AG20443 (cell line): Measurements from ENCODE around the gene PAQR8.

Experiments
- DNase-seq: peaks from one replicate; pipeline ENCODE4 v3.0.0; 2012; ENCODE audit warnings: low spot score, mixed read lengths

Gene PAQR8

DNA sequence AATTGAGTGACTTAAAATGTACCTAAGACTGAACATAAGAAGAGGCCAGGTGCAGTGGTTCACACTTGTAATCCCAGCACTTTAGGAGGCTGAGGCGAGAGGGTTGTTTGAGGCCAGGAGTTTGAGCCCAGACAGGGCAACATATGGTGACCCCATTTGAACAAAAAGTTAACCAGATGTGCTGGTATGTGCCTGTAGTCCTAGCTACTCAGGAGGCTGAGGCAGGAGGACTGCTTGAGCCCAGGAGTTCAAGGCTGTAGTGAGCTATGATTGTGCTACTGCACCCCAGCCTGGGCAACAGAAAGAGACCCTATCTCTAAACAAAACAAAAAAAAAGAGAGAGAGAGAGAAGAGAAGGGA, 10.1 kb upstream of the PAQR8 start:
- DNase-seq = no peak

DNA sequence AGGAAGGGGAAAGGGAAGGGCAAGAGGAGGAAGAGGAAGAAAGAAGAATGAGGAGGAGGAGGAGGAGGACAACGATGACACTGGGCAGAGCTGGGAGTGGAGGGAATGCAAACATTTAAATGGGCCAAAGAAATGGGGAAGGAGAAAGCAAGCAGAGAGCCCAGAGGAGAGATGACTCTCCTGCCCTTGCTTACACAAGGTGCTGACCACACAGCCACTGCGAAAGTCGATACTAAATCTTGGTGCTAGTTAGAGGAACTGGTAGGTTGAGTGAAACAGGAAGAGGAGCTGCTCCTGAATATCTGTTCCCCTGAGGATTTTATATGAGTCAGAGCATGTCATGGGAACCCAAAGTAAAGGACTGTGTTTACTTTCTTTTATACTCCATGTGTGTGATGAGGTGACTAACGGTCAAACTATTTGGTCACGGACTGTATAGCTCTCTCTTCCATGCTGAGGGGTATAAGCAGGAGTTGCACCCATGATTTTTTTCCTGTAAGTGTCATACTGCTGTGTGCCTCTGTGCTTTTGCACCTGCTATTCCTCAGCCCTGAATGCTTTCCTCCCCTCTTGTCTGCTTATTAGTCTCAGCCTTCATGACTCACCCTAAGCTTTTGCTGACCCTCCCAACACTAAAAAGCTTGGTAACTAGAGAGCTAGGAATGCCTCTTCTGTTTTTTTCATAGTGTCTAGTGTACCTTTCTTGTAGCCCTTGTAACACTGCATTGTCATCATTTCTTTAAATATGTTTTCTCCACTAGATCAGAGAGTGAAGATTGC, 9.5 kb upstream of the PAQR8 start:
- peak; percentile 66 for DNase-seq

DNA sequence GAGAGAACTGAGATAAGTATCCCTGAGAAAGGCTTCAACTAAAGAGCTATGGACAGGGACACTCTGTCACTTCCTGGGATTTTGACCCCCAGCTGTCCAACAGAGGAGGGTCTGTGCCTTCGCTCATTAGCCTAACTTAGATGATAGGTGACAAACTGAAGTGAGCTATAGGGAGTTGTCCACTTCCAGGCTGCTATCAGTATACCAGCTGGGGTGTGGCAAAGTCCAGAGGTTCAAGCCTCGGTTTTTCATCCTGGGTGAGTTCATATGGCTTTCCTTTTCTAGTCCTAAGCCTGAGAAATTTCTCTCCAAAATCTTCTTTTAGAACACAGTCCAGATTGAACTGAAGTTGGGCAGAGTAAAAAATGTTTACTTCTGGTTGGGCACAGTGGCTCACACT, 5.9 kb upstream of the PAQR8 start:
- no peak for DNase-seq

DNA sequence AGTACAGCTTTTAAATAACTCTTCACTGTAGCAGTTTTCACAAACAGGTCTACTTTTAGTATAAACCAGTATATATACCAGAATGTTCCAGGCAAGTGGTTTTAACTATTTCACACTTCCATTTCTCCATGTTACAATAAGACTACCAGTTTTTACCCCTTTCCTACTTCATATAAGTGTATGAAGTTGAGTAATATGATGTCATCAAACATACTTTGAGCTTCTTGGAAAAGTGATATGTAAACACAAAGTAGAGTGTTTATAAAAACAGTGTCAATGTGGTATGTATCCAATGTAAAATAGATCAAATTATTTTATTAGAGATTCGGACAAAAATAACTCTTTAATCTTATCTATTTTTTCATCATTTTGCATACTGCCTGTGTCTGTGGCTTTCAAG, 2.5 kb upstream of the PAQR8 start:
- no peak for DNase-seq

DNA sequence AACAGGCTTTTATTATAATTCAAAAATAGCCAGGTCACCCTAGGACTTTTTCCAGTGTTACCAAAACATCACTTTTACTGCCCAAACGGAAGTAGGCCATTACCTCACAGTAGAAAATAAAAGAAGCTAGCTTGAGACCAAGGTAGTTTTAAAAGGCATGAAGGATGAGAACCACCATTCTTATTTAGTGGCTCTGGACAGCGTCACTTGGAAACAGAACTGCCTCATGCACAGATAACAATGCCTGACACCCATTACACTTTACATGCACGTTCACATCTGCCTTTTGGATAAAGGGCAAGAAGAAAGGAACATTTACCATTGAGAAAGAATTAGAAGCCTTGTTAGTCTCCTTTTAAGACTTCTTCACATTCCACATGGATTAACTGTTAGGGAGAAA, 1.9 kb upstream of the PAQR8 start:
- DNase-seq = no peak

DNA sequence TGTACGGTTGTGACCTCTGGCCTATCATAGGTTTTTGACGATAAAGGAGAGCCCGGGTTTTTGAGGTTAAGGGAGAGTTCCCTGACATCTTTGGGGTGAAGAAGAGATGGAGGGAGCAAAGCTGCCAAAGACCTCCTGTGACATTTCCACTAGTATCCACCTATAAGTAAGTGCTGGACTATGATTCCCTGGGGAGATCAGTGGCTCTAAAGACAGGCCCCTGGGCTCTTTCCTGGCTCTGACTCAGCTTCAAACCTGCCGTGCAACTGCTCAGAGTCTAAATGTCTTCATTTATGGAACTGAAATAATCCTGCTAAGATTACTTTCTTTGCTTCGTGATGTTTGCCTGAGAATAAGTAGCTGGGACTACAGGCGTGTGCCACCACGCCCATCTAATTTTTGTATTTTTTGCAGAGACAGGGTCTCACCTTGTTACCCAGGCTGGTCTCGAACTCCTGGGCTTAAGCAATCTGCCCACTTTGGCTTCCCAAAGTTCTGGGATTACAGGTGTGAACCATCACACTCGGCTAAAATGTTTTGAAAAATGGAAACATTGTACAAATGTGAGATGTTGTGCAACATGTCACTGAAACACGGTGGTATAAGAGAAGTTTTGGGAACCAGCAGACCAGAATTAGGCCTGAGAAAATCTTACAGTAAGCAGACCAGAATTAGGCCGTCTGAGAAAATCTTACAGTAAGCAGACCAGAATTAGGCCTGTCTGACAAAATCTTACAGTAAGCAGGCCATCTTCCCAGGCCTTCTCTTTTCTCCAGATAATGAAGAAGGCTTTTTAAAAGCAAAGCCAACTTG, 1.1 kb upstream of the PAQR8 start:
- no peak for DNase-seq

DNA sequence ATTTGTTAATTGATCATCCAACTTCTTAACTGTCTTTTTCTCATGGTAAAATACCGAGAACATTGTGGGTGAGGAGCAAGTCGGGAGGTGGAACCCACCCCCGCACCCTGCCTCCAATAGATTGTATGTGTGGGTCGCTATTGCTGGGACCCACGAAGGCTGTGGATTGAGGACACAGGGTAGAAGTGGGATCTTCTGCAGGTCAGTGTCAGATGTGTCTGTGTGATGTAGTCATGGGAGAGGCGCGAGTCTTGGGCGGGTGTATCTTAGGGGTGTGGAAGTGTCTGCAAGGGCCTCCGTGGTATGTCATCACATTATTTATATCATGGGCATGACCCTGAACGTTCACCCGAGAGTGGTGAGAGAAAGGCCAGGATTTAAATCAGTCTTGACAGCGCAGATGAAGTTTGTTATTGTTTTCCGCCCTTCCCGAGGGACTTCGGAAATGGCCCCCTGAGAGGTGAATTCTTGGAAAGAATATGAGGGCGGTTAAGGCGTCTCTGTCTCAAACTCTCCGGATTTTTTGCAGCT, 472 bp upstream of the PAQR8 start:
- peak; percentile 63 for DNase-seq

DNA sequence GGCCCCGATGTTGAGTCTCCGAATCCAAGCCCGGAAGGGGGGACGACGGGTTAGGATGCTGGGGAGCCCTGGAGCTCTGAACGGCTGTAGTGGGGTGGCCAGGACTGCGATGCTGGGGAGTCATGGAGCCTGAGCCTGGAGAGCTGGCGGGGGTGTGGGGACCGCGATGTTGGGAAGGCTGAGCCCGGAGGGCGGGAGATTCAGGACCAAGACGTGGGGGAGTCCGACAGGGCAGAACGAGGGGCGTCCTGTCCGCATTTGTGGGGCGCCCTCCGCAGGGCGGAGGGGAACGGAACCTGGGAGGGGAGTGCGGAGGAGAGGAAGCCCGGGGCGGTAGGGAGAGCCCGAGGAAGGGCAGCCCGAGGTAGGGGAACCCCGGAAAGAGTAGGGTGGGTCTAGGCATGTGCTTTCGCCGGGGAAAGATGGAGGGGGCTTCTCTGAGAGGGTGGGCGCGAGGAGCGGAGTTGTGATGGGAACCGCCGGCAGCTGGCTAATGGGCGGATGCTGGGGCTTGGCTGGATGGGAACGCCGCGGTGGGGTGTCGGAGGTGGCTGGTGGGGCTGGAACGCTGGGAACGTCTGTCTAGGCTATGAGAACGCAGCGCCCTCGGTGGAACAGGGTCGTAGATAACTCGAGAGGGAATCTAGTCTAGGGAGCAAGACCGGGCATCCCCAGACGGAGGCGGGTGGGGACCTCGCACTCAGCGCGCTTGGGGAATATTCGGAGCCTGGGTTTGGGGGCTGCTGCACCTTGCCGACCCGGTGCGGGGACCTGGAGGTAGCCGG, 684 bp downstream of the PAQR8 start:
- peak; percentile 55 for DNase-seq

DNA sequence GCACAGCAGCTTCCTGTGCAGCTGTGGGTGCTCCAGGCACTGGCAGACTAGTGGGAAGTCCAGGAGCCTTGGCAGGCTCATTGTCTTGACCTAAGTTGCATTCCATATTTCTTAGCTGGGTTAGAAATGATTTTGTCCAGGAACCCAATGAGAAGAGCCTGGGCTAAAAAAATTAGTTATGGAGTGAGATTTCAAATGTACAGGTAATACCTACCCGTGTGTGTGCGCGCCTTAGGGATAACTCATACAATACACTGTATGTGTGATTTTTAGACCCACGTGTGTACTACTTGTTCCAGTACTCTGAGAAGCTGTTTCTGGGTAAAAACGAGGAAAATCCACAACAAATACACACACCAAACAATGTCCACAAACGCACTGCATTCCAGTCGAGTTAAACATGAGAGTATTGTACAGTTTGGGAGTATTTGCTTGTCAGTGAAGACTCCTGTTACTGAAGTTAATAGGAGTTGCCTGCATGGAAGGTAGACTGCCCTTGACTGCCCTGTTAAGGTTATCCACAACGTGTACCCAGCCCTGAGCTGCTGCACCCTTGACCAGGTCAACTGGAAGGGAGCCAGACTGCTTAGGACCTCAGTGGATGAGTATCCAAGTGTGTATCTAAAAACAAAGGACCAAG, 1.4 kb downstream of the PAQR8 start:
- no peak for DNase-seq

DNA sequence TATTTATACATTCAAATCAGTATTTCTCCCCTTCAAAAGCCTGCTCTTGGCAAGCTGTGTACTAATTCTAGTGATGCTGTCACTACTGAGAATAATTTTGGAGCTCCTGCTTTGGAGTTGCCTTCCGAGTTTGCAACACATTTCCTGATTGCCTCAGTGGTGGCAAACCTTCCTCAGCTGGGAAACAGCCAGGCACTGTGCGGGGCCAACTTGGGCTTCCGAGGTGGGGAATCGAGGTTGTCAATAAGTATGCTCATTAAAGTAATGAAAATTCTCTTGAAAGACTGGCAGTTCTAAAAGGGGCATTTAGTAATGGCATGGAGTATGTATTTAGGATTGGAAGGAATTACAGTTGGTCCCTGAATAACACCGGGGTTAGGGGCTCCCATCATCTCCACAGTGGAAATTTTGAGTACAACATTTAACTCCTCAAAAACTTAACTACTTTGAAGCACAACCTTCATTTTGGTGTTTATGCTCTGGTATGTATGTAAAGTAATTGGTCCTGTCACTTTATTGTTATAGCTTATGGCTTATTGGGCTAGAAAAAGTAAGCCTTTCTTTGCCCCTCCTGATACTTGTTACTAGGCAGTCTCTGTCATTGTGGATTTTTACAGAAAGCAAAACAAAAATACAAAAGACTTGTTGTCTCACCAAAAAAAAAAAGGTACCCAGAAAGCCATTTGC, 2.7 kb downstream of the PAQR8 start:
- DNase-seq = no peak

DNA sequence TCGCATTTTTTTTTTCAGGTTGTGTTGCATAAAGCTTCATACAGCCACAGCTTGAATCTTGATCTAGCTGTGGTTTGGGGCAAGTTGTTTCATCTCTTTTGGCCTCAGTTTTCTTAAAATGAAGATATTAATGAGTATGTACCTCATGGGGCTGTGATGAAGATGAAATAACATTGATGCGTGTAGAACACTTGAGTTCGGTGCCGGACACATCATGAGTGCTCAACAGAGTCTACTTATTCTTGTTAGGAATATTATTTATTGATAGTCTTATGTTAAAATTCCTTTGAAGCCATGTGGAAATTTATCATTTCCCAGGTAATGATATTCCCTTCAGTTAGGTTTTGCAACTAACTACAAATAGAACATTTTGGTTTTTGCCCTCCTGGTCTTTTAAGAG, 3.4 kb downstream of the PAQR8 start:
- no peak for DNase-seq

DNA sequence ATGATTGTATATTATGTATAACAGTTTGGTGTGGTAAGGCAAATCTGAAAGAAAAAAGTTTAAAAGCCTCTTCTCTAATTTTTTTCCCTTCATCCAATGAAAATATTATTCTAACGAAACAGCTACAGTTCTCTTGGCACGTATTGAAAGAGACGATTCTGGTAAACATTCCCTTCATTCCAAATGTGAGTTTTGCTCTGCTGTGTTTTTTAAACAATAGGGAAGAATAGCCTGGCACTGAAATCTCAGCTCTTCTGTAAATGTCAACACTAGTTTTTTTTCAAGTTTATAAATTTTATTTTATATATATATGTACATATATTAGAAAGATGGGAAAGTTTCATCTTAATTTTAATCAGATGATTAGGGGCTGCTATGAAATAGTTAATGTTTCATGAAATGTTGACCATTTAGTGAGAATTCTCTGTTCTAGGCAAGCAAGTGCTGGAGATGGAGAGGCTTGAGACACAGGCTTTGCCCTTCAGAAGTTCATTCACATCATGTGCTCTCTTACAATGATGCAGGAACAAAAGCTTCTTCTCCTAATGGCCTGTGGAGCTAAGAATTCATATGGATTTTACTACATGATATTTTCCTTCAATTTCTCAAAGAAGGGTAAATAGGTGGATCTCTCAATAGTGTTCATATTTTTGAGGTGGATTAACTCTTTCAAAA, 4.1 kb downstream of the PAQR8 start:
- DNase-seq = no peak

DNA sequence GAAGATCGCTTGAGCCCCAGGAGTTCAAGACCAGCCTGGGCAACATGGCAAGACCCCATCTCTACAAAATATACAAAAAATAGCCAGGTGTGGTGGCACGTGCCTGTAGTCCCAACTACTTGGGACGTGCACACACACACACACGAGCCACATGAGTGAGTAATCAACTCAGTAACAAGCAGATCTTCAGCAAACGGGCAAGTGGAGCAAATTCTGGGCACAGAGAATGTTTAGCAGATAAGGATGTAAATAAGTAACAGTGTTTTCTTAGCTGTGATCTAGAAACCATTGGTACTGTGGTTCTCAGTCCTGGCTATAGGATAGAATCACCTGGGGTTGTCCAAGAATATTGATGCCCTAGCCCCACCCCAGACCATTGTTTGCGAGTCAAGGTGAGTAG, 6.1 kb downstream of the PAQR8 start:
- DNase-seq = no peak

DNA sequence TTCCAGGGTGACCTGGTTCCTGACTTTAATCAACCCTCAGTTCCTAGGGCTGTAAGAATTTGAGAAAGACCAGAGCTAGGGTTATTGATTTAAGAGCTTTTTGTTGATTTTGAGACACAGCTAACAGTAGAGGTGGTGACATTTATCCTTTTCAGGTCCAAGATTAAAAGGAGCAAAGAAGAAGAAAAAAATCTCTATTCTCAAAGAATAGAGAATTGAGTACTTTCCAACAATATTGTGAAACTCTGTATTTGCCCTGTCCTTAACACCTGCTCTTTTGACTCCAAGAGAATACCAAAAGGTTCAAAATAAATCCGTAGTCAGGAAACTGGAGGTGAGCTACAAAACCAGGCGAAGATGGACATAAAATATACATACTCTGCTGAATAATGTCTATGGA, 7.3 kb downstream of the PAQR8 start:
- no peak for DNase-seq

DNA sequence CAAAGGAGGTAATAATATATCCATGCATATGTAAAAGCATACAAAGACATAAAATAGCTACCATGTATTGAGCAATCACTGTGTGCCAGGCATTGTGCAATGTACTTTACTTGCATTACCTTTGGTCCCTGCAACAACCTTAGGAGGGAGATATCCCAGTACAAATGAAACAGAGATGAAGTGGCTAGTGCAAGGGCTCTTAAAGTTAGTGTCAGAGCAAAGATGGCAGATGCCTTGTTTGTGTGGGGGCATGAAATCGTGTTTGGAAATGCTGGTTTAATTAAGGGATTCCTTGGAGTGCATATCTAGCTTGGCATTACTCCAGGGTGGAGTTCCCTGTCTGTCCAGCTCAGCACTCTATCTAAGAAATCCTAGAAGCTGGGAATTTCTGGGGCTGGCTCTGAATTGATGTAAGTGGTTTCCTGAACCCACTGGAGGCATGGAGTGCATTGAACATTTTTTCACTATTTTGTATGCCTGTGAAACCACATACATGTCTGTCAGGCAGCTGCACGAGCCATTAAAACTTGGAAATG, 9.8 kb downstream of the PAQR8 start:
- DNase-seq = no peak

DNA sequence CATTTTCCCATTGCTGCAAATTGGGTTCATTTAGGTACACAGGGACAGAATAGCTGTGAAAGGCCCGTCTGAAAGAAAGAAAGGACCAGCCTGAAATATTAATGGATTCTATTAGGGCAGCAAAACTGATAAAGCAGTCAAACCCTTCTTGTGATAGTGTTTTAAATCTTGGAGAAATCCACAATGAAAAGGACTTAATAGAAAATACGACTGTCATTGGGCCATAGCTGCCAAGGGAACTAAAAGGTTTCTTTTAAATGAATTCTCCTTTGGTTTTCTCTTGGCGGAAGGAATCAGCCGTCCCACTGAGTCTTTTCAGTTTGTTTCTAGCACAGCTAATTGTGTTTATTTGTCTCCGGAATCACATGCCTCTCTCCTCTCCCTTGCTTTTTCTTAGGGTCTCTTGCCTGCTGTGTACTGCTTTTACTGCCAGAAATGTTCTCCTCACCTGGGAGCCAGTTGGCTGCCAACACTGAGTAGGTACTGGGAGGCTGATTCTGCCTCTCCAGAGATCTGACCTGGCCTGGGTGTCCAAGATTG, 11.3 kb downstream of the PAQR8 start:
- no peak for DNase-seq

DNA sequence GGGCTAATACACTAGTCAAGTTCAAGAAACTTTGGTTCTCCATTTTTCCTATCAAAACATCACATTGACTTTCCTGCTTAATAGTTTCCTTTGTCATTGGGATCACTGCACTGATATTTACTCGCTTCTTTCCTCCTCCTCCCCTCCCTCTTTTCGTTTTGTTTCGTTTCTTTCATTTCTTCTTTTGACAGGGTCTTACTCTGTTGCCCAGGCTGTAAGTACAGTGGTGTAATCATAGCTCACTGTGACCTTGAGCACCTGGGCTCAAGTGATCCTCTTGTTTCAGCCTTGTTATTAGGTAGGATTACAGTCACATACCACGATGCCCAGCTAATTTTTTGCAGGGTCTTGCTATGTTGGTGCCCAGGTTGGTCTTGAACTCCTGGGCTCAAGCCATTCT, 12.3 kb downstream of the PAQR8 start:
- DNase-seq = no peak

DNA sequence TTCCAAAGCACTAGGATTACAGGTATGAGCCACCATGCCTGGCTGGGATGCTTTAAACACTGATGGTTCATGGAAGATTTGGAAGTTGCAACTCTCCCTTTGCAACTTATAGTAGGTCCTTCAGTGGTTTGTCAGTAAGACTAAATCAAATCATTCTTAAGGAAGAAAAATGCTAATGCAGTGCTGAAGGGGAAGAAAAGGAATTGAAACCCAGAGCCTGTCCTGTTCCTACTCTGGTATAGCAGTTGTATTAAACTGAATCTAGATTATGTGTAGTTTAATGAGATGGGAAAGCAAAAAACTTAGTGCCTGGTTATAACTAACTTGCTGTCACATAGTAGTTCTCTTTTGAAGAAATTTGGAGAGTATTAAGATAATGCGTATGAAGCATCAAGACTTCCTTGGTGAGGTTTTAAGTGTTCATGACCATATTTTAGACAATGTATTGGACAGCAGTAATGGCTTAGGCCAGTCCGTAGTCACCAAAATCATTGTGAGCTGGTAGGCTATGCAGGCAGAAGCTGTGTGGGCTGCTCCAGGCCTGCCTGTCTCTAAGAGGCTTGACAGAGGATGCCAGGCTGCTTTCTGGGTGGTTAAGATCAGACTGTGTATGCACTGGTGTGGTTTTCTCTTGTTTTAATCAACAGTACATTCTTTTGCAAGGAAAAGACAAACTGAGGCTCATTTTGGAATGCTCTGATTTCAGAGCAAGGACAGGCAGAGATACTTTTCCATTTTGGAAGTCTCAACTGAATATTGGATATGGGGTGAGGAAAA, 14.0 kb downstream of the PAQR8 start:
- no peak for DNase-seq

DNA sequence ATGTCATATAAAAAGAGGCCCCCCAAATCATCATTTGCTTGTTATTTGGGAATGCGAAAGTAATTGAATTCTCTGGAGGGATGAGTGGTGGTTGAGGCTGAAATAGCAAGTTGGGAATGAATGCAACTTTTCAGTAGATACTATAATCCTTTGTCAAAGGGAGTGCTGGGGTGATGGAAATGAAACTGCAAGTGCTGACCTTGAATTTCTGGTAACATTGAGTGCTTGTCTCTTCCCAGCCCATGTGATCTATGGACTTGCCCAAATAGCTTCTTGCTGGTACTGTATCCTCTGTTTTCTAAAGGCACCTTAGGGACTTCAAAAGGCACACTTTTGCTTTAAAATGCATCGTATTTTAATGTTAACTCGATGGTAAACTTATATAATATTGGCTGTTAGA, 14.8 kb downstream of the PAQR8 start:
- DNase-seq = no peak
